Measurements from ENCODE around the gene SLC16A7. TPM values are rescaled to one million over a fixed set of nuclear protein-coding genes. Genes with fewer than 3 reads are reported as not detected.

SLC16A7 gene
- total RNA-seq, 1 donor, result 170 TPM

- peak; percentile 59 for TF ChIP-seq CTCF (IDR thresholded peaks at IDR 0.05; ENCODE audit: insufficient read depth, low read length)
- H3K4me3 ChIP-seq (ENCODE audit: low read depth, low read length), result no peak overlapping the region
- DNase-seq (ENCODE audit: low read depth), result peak; percentile 62
Observed at GRCh38 chr12:59834659-59835474, 239.0 kb downstream of the SLC16A7 start.

Small RNA genes within 50 kb of the gene (small RNA-seq; reads per million reads assigned to genes)
- not detected for gene AC079905.2
- not detected for gene RNU4-20P

All from fibroblast of the aortic adventitia (primary cell).